ENCODE measurements around the gene DTNA.

GRCh38 chr18:34696671-34697070 is 13.4 kb upstream of the DTNA start:
- TF ChIP-seq CTCF (IDR thresholded peaks at IDR 0.05) (no peak), POLR2A (IDR thresholded peaks at IDR 0.05) (no peak), POLR2AphosphoS5 (IDR thresholded peaks at IDR 0.05) (no peak), EP300 (IDR thresholded peaks at IDR 0.05) (no peak)

All from gastroesophageal sphincter (tissue), 3 donors.